HG02623 (cell line): ENCODE data around the gene ACTA1.
A peak's percentile ranks its signal among the peaks of the same experiment; 100 is the strongest.
"Not testable (repeated sequence)": the region's sequence is repeated elsewhere in the genome, so short reads cannot be mapped to it uniquely, and the experiment has no call there.

ENCODE experiments used
- ATAC-seq: cut with Tn5 transposase; IDR thresholded peaks from one replicate; pipeline ENCODE4 v1.9.1; 2021; ENCODE audit warnings: moderate library complexity; ENCODE audit not compliant: unreplicated experiment

ACTA1 gene

GRCh38 chr1:229434005-229434640, at the start of gene ACTA1:
Gene ACTA1, minus strand, starts transcription at chr1:229434094. Its CDS starts 979 bp downstream, at chr1:229433115.
- no peak for ATAC-seq

GRCh38 chr1:229482511-229482910, 48.6 kb upstream of the ACTA1 start:
- ATAC-seq: no peak

- no peak for ATAC-seq
These were observed 46.6 kb upstream of the ACTA1 start for GRCh38 chr1:229480495-229480894.

GRCh38 chr1:229479660-229480399, 45.9 kb upstream of the ACTA1 start:
- peak; percentile 72 for ATAC-seq

- peak; percentile 52 for ATAC-seq
These were observed 45.0 kb upstream of the ACTA1 start for GRCh38 chr1:229478852-229479251.

- not testable (repeated sequence) for ATAC-seq
These were observed 42.0 kb upstream of the ACTA1 start for GRCh38 chr1:229475859-229476258.

GRCh38 chr1:229474509-229474908, 40.6 kb upstream of the ACTA1 start:
- no peak for ATAC-seq

- no peak for ATAC-seq
These were observed 37.3 kb upstream of the ACTA1 start for GRCh38 chr1:229471175-229471574.

- no peak for ATAC-seq
These were observed 36.6 kb upstream of the ACTA1 start for GRCh38 chr1:229470406-229471043.

GRCh38 chr1:229466887-229467286, 33.0 kb upstream of the ACTA1 start:
- ATAC-seq: no peak

GRCh38 chr1:229464672-229465071, 30.8 kb upstream of the ACTA1 start:
- no peak for ATAC-seq

GRCh38 chr1:229461032-229461668, 27.3 kb upstream of the ACTA1 start:
- ATAC-seq: no peak

- no peak for ATAC-seq
These were observed 25.9 kb upstream of the ACTA1 start for GRCh38 chr1:229459815-229460214.

- no peak for ATAC-seq
These were observed 23.5 kb upstream of the ACTA1 start for GRCh38 chr1:229457436-229457835.

GRCh38 chr1:229456016-229456415, 22.1 kb upstream of the ACTA1 start:
- ATAC-seq: no peak

GRCh38 chr1:229454056-229454455, 20.2 kb upstream of the ACTA1 start:
- ATAC-seq: no peak

- no peak for ATAC-seq
These were observed 19.3 kb upstream of the ACTA1 start for GRCh38 chr1:229452956-229453801.

GRCh38 chr1:229448845-229449244, 15.0 kb upstream of the ACTA1 start:
- ATAC-seq: no peak

GRCh38 chr1:229448354-229448753, 14.5 kb upstream of the ACTA1 start:
- ATAC-seq: no peak

GRCh38 chr1:229447809-229448252, 13.9 kb upstream of the ACTA1 start:
- no peak for ATAC-seq

GRCh38 chr1:229445828-229446227, 11.9 kb upstream of the ACTA1 start:
- ATAC-seq: no peak
